GM12865 (cell line): Measurements from ENCODE around the gene HSPA12A.

ENCODE experiments used
- DNase-seq: peaks from one replicate; pipeline ENCODE4 v3.0.0; 2010; ENCODE audit warnings: low read depth
- H3K4me3 ChIP-seq: 2 replicates; pipeline ENCODE4 v1.5.1; 2011; ENCODE audit warnings: mild to moderate bottlenecking, low read depth, low read length, control low read depth
- TF ChIP-seq, protein P1 (sequence below): IDR thresholded peaks from 2 replicates; pipeline ENCODE4 v1.5.1; 2011; ENCODE audit warnings: low read length, control low read depth, low read depth, inconsistent platforms; ENCODE audit not compliant: insufficient read depth; ENCODE audit errors: missing control alignments

HSPA12A gene

GRCh38 chr10:116664631-116665030, 77.7 kb downstream of the HSPA12A start:
- no peak for DNase-seq
- no peak overlapping the region for H3K4me3 ChIP-seq
- TF ChIP-seq, protein P1, sequence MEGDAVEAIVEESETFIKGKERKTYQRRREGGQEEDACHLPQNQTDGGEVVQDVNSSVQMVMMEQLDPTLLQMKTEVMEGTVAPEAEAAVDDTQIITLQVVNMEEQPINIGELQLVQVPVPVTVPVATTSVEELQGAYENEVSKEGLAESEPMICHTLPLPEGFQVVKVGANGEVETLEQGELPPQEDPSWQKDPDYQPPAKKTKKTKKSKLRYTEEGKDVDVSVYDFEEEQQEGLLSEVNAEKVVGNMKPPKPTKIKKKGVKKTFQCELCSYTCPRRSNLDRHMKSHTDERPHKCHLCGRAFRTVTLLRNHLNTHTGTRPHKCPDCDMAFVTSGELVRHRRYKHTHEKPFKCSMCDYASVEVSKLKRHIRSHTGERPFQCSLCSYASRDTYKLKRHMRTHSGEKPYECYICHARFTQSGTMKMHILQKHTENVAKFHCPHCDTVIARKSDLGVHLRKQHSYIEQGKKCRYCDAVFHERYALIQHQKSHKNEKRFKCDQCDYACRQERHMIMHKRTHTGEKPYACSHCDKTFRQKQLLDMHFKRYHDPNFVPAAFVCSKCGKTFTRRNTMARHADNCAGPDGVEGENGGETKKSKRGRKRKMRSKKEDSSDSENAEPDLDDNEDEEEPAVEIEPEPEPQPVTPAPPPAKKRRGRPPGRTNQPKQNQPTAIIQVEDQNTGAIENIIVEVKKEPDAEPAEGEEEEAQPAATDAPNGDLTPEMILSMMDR: no peak

- TF ChIP-seq, protein P1: no peak
- DNase-seq: no peak
- H3K4me3 ChIP-seq: no peak overlapping the region
These were observed 79.0 kb downstream of the HSPA12A start for GRCh38 chr10:116663342-116663741.

- TF ChIP-seq, protein P1: no peak
- DNase-seq: no peak
- H3K4me3 ChIP-seq: no peak overlapping the region
These were observed 81.5 kb downstream of the HSPA12A start for GRCh38 chr10:116660860-116661259.

- TF ChIP-seq, protein P1: no peak
- no peak overlapping the region for H3K4me3 ChIP-seq
- DNase-seq: no peak
These were observed 83.2 kb downstream of the HSPA12A start for GRCh38 chr10:116659049-116659670.

GRCh38 chr10:116657863-116658551, 84.4 kb downstream of the HSPA12A start:
- TF ChIP-seq, protein P1: no peak
- no peak for DNase-seq

DNA sequence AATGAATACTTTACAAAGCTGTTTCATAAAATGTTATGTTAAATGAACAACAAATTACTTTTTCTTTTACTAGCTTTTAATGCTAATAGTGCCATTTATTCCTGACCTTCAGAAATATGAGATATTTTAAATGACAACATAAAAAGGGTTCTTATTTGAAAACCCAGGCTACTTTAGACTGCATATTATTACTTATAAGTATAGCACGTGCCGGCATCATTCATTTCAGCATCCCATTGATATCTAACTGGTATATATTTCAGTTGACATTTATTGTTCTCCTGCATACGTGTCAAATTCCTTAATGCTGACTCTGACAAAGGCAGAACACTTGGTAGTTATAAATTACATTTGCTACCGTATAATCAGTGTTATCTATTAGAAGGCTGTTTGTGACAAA, 86.3 kb downstream of the HSPA12A start:
- TF ChIP-seq, protein P1: no peak
- no peak for DNase-seq
- no peak overlapping the region for H3K4me3 ChIP-seq

More at GRCh38 chr10:116657863-116658551, 84.4 kb downstream of the HSPA12A start:
- H3K4me3 ChIP-seq: no peak overlapping the region
